ENCODE results near the gene CCDC127. TPM values are rescaled to one million over a fixed set of nuclear protein-coding genes. Genes with fewer than 3 reads are reported as not detected.
"Not testable (repeated sequence)": the region's sequence is repeated elsewhere in the genome, so short reads cannot be mapped to it uniquely, and the experiment has no call there.

Gene CCDC127
- total RNA-seq, 1 donor from 2014 or later = 4.7 TPM

DNA sequence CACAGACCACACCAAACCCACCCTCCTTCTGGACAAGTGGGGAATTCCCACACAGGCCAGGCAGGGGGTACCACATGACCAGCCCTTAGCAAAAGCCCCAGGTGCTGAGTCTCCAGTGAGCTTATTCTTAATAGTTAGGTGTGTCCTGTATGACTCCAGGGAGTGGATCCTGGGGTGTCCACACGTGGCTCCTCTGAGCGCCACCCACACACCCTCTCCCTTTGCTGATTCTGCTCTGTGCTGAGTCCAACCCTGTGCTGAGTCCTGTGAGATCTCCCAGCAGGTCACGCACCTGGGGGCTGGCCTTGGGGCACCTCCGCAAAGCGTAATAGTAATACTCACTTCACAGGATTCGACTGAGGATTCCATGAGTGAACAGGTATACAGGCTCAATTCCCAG is 14.0 kb downstream of the CCDC127 start:
- no peak for DNase-seq (ENCODE audit: low read depth, low spot score)

DNA sequence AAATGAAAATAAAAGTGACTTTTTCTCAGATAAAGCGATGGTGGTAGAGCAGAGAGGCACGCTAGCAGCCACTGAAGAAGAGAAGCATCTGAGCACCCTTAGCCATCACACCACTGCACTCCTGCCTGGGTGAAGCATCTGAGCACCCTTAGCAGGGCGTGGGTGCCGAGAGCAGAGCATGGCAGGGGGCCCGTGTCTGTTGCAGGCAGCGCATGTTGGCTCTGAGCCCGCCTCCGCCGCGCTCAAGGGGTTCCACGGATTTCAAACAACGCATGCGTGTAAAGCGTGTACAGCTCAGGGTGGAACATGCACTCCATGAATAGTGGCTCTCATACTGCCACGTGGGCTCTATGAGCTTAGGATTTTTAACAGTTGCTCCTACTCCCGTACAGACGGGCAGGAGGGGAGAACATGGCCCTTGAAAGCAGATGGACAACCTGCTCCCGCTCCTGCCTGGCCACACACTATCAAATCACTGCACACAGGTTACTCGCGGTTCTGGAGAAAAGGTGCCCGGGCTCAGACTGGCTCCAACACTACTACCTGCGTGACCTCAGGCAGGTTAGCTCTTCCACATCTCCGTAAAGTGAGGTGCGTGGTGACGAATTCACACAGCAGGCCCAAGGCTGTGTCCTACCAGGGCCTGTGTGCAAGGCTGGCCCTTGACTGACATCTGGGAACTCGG is 14.6 kb downstream of the CCDC127 start:
- DNase-seq (ENCODE audit: low read depth, low spot score) = no peak

DNA sequence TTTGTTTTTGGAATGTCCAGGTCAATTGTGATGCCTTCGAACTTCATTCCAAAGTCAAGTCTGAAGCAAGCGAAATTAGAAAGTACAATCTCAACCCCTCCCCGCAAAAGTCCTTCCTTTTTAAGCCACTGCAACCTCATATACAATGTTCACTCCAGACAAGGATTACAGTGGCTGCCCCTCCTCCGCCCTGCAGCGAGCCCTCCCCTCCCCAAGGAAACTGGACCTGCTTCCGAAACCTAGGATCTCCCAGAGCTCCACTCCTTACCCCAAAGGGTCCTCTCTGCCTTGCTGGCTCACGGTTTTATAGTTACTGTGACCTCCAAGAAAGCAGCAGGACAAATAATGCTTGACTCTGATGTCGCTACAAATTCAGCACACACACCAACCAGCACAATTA is 16.3 kb downstream of the CCDC127 start:
- no peak for DNase-seq (ENCODE audit: low read depth, low spot score)

DNA sequence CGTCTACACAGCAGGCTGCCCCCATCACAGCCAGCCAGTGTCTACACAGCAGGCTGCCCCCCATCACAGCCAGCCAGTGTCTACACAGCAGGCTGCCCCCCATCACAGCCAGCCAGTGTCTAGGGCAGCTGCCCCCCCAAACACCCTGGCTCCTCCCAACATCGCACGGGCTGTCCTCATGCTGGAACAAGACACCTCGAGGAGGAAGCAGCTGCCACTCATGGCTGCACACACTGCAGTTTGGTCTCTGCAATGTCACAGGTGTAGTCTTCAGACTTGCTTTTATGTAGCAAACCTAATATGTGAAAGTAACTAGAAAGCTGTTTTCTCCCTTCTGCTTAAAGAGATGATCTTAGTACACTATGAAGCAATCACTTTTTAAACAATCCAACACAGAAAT is 17.0 kb downstream of the CCDC127 start:
- DNase-seq (ENCODE audit: low read depth, low spot score) = no peak

DNA sequence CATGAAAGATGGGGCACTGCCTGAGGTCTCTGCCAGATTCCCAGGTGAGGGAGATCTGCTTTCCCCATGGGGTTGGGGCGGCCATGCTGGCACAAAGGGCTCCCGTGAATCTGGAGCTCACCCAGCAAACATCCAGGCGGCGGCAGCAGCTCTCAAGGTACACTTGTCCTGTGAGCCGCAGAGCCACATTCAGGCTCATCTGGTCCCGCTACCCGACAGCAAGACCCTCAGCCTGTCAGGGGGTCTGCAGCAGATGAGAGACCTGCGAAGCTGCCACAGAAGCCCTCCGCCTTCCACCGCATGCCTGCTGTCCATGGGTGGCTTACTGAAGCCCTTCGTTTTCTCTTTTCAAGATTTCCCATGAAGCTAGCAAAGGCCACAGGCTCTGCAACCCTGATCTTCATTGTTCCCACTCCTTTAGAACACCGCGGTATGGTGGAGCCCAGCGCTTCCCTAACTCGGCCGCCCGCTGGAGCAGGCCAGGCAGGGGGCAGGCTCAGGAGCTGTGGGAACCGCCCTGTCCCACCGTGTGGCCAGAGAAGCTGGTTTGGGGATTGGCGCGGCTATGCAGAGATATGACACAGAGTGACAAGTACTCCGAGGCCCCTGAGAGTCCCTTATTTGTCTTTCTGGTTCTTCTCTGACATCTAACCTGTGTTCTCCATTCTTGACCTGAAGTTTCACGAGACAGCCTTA is 17.9 kb downstream of the CCDC127 start:
- no peak for DNase-seq (ENCODE audit: low read depth, low spot score)

DNA sequence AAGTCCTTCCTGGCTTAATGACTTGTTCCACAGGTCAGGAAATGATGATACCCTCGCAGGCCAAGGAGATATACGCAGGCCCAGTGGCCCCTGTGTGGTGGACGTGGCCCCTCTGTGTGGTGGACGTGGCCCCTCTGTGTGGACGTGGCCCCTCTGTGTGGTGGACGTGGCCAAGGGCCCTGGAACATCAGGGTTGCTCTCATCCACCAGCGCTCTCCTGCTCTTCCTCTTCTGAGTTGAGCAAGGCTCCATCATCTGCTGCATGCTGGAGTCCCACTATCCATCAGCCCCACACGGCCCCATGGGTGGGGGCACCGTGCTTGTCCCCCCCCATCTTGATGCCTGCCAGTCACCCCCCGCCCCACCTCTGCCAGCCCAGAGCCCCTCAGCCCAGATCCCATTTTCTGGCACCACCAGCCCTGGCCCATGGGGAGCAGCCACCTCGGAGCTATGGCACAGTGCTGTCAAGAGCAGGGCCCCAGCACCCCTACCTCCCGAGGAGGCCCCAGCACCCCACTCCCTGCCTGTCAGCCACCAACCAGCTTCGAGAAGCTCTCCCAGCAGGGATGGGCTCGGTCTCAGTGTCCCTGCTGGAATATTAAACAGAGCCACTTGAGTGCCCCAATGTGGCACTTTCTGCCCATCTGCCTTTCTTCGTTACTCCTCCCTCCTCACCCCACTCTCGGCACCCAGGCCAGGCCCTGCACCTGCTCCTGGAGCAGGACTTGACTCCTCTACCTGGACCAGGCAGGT is 18.6 kb downstream of the CCDC127 start:
- no peak for DNase-seq (ENCODE audit: low read depth, low spot score)

DNA sequence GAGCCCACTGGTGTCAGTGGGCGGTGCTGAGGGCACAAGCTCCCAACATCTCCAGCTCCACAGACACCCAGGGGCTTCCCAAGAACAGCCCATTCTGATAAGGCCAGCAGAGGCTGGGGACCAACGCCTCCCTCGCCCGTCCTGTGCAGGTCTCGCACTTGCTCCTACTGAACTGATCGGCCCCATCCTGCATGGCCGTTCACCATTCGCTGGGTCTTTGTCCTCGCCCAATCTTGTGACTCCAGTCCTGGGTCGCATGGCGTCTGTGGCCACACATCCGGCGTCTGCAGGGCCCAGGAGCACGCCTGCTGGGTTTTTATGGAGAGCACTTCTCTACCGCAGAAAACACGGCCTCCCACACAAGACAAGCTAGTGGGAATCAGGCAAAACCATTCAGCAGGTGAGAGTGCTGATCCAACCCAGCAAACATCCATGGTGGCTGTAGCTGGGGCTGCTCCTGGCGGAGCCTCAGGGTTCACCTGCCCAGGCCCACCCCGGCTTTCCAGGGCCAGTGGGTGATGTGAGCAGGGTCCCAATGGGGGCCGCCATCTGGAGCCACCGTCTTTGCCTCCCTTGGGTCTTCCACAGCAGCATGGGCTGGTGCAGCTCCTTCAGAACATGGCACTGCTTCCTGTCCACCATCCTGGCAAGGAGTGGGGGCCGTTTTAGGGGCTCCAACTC is 19.3 kb downstream of the CCDC127 start:
- DNase-seq (ENCODE audit: low read depth, low spot score) = no peak

DNA sequence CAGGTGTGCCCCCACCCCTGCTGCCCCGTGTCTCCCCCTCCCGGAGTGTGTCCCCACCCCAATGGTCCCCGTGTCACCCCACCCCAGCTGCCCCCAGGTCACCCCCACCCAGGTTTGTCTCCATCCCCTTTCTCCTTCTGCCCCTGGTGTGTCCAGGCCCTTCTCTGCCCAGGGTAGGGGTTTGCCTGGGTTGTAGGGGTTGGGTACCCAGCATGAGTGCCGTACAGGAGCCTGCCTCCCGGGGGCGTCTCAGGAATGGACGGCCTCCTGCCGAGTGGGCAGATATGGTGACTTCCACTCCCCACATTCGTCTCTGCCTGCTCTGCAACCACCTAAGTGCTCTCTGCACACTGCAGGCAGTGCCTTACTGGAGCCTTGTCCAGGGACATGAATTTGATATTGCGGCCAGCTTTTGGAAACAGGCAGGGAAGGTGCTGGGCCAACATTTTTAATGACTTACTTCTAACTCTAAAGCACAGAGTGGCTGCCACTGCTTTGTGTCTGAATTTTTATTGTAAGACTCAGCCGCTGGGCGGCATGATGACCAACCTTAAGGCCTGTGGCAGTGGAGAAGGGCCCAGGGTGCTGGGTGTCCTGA is 20.0 kb downstream of the CCDC127 start:
- no peak for DNase-seq (ENCODE audit: low read depth, low spot score)

DNA sequence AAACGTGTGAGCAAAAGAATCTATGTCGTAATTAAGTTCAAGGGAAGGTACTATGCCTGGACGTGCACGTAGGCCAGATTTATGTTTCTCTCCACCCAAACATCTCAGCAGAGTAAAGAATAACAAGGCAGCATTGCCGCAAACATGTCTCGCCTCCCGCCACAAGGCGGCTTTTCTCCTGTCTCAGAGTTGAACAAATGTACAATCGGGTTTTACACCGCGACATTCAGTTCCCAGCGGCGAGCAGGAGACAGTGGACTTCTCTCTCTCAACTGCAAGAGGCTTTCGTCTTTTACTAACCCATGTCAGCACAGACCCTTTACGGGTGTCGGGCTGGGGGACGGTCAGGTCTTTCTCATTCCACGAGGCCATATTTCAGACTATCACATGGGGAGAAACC is 20.9 kb downstream of the CCDC127 start:
- not testable (repeated sequence) for DNase-seq (ENCODE audit: low read depth, low spot score)

DNA sequence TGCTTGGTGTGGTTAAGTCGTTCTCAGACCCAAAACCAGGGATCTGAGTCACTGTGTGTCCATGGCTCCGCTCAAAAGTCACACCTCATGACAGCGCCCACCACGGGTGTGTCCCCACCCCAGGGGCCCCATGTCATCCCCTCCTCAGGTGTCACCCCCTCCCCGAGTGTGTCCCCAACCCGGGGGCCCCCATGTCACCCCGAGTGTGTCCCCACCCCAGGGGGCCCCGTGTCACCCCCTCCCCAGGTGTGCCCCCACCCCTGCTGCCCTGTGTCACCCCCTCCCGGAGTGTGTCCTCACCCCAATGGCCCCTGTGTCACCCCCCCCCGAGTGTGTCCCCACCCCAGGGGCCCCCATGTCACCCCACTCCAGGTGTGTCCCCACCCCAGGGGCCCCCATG is 21.6 kb downstream of the CCDC127 start:
- DNase-seq (ENCODE audit: low read depth, low spot score) = no peak

DNA sequence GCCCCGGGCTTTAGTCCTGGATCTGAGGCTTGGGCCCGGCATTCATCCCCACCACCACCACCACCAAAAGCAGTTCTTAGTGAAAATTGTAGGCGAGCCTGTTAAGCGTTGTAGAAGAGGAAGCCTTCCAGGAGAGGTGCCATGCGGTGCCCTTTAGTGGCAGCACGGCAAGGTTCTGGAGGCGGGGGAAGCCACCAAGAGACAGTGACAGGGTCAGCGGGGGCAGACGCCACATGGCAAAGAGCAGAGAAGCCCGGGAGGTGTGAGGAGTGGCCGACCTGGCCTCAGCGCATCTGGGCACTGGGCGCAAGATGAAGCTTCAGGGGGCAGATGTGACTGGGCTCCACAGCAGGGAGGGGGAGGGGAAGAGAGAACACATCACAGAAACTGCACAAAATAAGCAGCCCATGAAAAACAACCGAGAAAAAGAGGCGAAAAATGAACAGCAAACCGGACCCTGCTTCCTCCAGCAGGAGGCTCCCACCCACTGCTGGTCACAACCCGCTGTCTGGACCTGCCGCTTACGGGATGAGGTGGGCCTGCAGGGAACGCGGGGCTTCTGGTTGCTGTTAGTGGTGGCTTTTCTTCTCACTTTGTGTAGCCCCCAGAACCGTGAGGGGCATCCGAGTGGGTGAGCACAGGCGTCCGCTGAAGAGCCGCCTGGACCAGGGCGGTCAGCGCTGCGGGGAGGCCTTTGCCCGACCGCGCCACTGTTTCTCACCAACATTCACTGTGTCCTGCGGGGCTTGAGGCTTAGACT is 22.4 kb downstream of the CCDC127 start:
- no peak for DNase-seq (ENCODE audit: low read depth, low spot score)

DNA sequence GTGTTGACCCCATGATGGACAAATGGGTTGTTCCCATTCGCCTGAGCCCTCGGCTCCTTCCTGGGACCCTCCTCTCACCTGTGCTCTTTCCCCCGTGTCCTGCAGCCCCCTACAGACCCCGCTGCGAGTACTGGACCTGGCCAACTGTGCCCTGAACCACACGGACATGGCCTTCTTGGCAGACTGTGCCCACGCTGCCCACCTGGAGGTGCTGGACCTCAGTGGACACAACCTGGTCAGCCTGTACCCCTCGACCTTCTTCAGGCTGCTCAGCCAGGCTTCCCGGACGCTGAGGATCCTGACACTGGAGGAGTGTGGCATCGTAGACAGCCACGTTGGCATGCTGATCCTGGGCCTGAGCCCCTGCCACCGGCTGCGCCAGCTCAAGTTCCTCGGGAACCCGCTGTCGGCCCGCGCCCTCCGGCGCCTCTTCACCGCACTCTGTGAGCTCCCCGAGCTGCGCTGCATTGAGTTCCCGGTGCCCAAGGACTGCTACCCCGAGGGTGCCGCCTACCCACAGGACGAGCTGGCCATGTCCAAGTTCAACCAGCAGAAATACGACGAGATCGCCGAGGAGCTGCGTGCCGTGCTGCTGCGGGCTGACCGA is 23.2 kb downstream of the CCDC127 start:
- DNase-seq (ENCODE audit: low read depth, low spot score) = no peak

DNA sequence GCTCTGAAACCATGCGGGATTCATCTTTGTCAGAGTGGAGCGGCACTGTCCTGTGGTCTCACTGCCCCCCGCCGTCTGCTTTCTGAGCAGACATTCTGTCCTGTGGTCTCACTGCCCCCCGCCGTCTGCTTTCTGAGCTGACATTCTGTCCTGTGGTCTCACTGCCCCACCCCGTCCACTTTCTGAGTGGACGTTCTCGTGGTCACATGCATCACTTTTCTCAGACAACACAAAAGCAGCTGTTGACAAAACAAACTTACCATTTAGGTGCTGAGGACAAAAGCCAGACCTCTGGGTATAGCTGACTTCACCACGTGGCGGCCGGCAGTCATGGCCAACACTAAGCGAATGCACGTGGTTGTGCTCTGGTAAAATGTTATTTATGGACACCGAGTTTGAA is 23.9 kb downstream of the CCDC127 start:
- no peak for DNase-seq (ENCODE audit: low read depth, low spot score)

DNA sequence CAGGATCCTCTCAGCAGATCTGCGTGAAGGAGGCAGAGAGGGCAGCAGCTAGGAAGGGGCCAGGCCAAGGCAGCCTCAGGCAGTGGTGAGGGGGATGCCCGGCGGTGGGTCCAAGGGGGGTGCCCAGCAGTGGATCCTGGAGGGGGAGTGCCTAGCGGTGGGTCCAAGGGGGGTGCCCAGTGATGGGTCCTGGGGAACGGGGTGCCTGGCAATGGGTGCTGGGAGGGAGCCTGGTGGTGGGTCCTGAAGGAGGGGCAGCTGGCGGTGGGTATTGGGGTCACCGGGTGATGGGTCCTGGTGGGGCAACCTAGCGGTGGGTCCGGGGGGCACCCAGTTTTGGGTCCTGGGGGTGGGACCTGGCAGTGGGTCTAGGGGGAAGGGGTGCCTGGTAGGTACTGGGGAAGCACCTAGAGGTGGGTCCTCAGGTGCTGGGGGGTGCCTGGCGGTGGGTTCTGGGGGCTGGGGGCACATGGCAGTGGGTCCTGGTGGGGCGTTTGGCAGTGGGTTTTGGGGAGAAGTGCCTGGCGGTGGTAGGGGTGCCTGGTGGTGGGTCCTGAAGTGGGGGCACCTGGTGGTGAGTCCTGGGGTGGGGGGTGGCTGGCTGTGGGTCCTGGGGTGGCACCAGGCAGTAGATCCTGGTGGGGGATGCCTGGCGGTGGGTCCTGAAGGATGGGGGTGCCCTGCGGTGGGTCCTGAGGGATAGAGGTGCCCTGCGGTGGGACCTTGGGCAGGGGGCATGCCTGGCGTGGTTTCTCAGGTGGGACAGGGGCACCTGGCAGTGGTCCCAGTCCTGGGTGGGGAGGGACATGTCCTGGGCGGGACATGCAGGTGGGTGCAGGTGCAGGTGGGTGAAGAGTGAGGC is 24.8 kb downstream of the CCDC127 start:
- DNase-seq (ENCODE audit: low read depth, low spot score) = no peak

DNA sequence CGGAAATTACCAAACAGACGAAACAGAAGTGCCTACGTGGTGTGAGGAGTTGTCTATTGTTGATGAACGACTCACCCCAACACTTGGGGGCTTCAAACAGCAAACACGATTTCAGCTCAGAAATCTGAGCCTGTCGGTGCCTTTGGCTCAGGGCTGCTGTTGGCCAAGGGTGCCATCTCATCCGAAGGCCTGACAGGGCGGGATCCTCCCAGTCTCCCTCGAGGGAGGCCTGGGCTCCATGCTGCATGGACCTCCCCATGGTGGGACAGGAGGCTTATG is 25.3 kb downstream of the CCDC127 start:
- DNase-seq (ENCODE audit: low read depth, low spot score) = no peak

DNA sequence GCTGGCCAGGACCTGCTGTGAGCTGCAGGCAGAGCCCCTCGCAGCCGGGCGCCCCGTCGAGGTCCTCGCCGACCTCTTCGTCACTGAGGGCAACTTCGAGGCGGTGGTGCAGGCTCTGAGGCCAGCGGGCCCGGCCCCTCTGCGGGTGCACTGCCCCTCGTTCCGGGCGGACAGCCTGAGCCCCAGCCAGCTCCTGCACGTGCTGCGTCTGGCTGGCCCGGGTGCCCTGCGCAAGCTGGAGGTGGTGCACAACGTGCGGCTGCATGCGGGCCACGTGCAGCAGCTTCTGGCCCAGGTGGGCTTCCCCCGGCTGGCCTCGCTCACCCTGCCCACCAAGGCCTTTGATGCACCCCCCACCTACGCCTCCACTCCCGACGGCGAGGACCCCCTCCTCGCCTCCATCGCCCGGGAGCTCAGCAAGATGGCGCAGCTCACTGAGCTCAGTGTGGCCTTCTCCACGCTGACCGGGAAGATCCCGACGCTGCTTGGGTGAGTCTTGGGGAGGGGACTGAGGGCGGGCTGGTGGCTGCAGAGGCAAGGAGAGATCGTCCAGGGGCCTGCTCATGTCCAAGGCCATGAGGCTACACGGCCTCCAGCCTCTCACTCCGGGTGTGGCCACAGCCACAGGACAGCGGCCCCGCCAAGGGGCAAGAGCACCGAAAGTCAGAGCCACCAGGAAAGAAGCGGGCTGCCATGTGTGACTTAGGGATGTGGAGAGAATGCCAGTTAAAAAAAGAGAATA is 25.8 kb downstream of the CCDC127 start:
- no peak for DNase-seq (ENCODE audit: low read depth, low spot score)

DNA sequence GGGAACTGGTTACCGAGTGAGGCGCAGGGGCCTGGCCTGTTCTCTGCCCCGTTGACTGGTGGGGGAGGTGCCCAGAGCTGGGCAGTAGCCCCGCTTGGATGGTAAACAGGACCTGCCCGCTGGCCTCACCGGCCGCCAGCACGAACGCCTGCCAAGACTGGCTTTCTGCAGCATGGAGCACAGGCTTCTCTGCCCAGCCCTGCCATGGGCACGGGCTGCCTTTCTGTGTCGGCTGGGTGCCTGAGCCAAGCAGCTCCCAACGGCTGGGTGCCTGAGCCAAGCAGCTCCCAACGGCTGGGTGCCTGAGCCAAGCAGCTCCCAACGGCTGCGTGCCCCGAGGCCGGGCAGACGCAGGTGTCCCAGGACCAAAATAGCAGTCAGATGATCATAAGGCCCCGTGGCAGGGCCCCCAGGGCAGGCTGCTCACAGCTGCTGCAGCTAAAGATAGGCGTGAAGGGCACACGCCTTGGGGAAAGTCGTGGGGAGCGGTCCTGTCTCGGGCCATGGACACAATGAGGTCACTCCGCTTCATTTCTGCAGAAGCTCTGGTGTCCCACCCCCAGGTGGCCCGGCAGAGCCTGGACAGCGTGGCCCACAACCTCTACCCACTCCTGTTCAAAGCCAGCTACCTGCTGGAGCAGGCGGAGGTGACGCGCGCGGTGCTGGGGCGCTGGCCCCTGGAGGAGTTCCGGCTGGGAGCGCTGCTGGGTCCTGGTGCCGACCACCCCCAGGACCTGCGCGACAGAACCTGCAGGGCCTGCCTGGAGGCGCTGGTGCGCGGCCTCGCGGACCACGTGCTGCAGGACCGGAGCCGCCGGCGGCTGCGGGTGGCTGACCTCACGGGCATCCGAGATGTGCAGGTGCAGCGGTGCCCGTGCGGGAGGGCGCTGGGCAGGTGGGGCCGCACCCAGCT is 26.7 kb downstream of the CCDC127 start, which contains the start of gene LRRC14B:
Gene LRRC14B, plus strand, starts transcription at position 460 of the 913 bp plus-strand sequence. Its CDS starts 44 bp downstream, at position 504.
- no peak for DNase-seq (ENCODE audit: low read depth, low spot score)

All from pulmonary artery endothelial cell (primary cell).